GM18951 (cell line): ENCODE data around the gene GABRA5.
"Not testable (repeated sequence)": the region's sequence is repeated elsewhere in the genome, so short reads cannot be mapped to it uniquely, and the experiment has no call there.

Experiments used
- POLR2A ChIP-seq: IDR thresholded peaks from 4 replicates; pipeline ENCODE4 v1.6.1; 2011; ENCODE audit warnings: mild to moderate bottlenecking; ENCODE audit not compliant: insufficient read length, insufficient read depth; ENCODE audit errors: extremely low read depth
- in situ Hi-C: fragments of 300-500 bp; cut with MboI; formaldehyde crosslinking; loops from one replicate; pipeline ENCODE4 v1.12.0; 2022; ENCODE audit warnings: low sequenced_read_pairs, mixed read lengths, inconsistent platforms; ENCODE audit not compliant: unreplicated experiment

The GABRA5 gene

GRCh38 chr15:26866298-26867199 is at the start of gene GABRA5:
Gene GABRA5, plus strand, starts transcription at chr15:26867062. Its CDS starts 2,187 bp downstream, at chr15:26869249.
- TF ChIP-seq POLR2A: no peak
- in situ Hi-C loops: no loop called here

- in situ Hi-C loops: not testable (repeated sequence)
Observed at GRCh38 chr15:26831191-26831590, 35.7 kb upstream of the GABRA5 start.

- in situ Hi-C loops: no loop called here
- TF ChIP-seq POLR2A: no peak
Observed at GRCh38 chr15:26831951-26832350, 34.9 kb upstream of the GABRA5 start.

- in situ Hi-C loops: no loop called here
- TF ChIP-seq POLR2A: no peak
Observed at GRCh38 chr15:26838742-26839460, 28.0 kb upstream of the GABRA5 start.

- no peak for TF ChIP-seq POLR2A
- in situ Hi-C loops: no loop called here
Observed at GRCh38 chr15:26841514-26841913, 25.3 kb upstream of the GABRA5 start.

GRCh38 chr15:26841941-26842340 is 24.9 kb upstream of the GABRA5 start:
- no peak for TF ChIP-seq POLR2A
- in situ Hi-C loops: no loop called here

GRCh38 chr15:26842391-26842790 is 24.5 kb upstream of the GABRA5 start:
- no peak for TF ChIP-seq POLR2A
- in situ Hi-C loops: no loop called here

GRCh38 chr15:26844901-26845300 is 22.0 kb upstream of the GABRA5 start:
- in situ Hi-C loops: no loop called here
- TF ChIP-seq POLR2A: no peak

- in situ Hi-C loops: no loop called here
- no peak for TF ChIP-seq POLR2A
Observed at GRCh38 chr15:26848498-26848897, 18.4 kb upstream of the GABRA5 start.

- no peak for TF ChIP-seq POLR2A
- in situ Hi-C loops: no loop called here
Observed at GRCh38 chr15:26850161-26850560, 16.7 kb upstream of the GABRA5 start.

- no peak for TF ChIP-seq POLR2A
- in situ Hi-C loops: no loop called here
Observed at GRCh38 chr15:26852980-26853379, 13.9 kb upstream of the GABRA5 start.

GRCh38 chr15:26854435-26854834 is 12.4 kb upstream of the GABRA5 start:
- in situ Hi-C loops: no loop called here
- TF ChIP-seq POLR2A: no peak

- in situ Hi-C loops: no loop called here
- no peak for TF ChIP-seq POLR2A
Observed at GRCh38 chr15:26864664-26865191, 2.1 kb upstream of the GABRA5 start.
